Tibial nerve (tissue), 4 donors: ENCODE data around the gene VPS4B.

Source experiments
- EP300 ChIP-seq, 2 donors: sonication (generic); formaldehyde crosslinking; IDR thresholded peaks; one replicate each; pipeline ENCODE4 v1.6.1; 2017; ENCODE audit warnings: antibody characterized with exemption in 2 of 2, mild to moderate bottlenecking in 1 of 2
- POLR2A ChIP-seq, 2 donors: fragments of 450-650 bp; IDR thresholded peaks; one replicate each; pipeline ENCODE4 v1.6.1; 2017; ENCODE audit warnings: antibody characterized with exemption in 2 of 2, mild to moderate bottlenecking in 2 of 2, moderate library complexity in 2 of 2
- TF ChIP-seq, protein P1 (sequence below), 5 experiments: fragments of 200-600 bp in 3 of 5; fragments of 450-650 bp in 2 of 5; sonication (generic) in 3 of 5; IDR thresholded peaks; one replicate each; pipeline ENCODE4 v1.5.1; 2016 to 2019; ENCODE audit warnings: antibody characterized with exemption in 5 of 5, mild to moderate bottlenecking in 3 of 5, moderate library complexity in 2 of 5

DNA sequence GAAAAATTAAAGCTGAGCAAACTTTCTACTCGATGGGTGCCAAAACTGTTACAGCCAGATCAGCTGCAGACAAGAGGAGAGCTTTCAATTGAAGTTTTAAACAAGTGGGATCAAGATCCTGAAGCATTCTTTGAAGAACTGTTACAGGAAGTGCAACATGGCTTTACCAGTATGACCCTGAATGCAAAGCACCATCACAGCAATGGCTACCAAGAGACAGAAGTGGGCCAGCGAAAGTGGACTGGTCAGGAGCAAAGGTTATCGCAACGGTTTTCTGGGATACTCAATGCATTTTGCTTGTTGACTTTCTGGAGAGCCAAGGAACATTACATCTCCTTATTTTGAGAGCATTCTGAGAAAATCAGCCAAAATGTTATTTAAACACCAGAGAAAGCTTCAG lies 45.4 kb upstream of the VPS4B start:
- TF ChIP-seq, protein P1, sequence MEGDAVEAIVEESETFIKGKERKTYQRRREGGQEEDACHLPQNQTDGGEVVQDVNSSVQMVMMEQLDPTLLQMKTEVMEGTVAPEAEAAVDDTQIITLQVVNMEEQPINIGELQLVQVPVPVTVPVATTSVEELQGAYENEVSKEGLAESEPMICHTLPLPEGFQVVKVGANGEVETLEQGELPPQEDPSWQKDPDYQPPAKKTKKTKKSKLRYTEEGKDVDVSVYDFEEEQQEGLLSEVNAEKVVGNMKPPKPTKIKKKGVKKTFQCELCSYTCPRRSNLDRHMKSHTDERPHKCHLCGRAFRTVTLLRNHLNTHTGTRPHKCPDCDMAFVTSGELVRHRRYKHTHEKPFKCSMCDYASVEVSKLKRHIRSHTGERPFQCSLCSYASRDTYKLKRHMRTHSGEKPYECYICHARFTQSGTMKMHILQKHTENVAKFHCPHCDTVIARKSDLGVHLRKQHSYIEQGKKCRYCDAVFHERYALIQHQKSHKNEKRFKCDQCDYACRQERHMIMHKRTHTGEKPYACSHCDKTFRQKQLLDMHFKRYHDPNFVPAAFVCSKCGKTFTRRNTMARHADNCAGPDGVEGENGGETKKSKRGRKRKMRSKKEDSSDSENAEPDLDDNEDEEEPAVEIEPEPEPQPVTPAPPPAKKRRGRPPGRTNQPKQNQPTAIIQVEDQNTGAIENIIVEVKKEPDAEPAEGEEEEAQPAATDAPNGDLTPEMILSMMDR (IDR thresholded peaks at IDR 0.05): no peak
- TF ChIP-seq POLR2A (IDR thresholded peaks at IDR 0.05) (no peak), EP300 (IDR thresholded peaks at IDR 0.05) (no peak)
